ENCODE results near the gene WDR70. TPM values are rescaled to one million over a fixed set of nuclear protein-coding genes. Genes with fewer than 3 reads are reported as not detected.

Gene WDR70
- total RNA-seq, 1 experiment from 2014 or later = 78.2 TPM

DNA sequence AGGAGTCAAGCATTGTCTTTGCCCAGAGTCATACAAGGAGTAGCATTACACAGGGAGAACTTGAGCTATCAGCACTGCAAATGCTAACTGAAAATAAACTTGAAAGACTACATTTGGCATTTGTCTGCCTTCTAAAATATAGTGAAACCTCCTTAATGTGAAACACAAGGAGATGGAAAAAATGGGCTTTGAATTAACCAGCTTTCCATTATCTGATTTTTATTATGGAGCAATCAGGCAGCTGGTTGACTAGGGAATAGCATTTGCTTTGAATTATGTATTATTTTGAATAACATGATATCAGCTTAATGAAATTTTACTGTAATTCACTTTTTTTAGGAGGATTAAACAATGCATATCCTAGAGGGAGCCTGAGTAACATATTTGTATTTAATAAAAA, 329.9 kb downstream of the WDR70 start:
- no peaks in the 10 kb centered on the region for H3K36me3 ChIP-seq (ENCODE audit: low read depth)
- TF ChIP-seq EZH2 (IDR thresholded peaks at IDR 0.05; ENCODE audit: low read depth) (no peak), CTCF (conservative IDR thresholded peaks at IDR 0.05) (no peak)
- intact Hi-C loops (cut with micrococcal nuclease; ENCODE audit: unreplicated experiment) = no loop called here
- DNase-seq = no peak
- no peaks in the 10 kb centered on the region for H4K20me1 ChIP-seq (ENCODE audit: insufficient read depth)
- H3K27ac ChIP-seq = no peak overlapping the region
- no peak overlapping the region for H2AFZ ChIP-seq
- CTCF ChIA-PET = no interaction called here
- no peaks in the 10 kb centered on the region for H3K79me2 ChIP-seq (ENCODE audit: low read depth)
- H3K4me3 ChIP-seq = no peak overlapping the region
- peaks cover 7% of the 10 kb centered on the region for H3K4me1 ChIP-seq (replicated peaks; ENCODE audit: insufficient read depth)
- H3K9me2 ChIP-seq (ENCODE audit: insufficient read depth) = no peaks in the 10 kb centered on the region
- no peaks in the 10 kb centered on the region for H3K9me3 ChIP-seq (ENCODE audit: insufficient read depth, low read depth)
- no peaks in the 10 kb centered on the region for H3K27me3 ChIP-seq (ENCODE audit: insufficient read depth, low read depth)
- no peak overlapping the region for H3K4me2 ChIP-seq
- no TSS peak for BruUV-seq (replicated peaks)
- POLR2A ChIA-PET (ENCODE audit: unreplicated experiment) = interaction anchor here (0.6 kb wide), 1 partner anchor 26 kb away, joined by 6 read pairs; no protein-coding TSS in a partner anchor
- H3F3A ChIP-seq (ENCODE audit: insufficient read depth, low read depth) = no peaks in the 10 kb centered on the region; the same call in 1 of the 2 replicates

- Histone ChIP-seq H3K4me3 (no peak overlapping the region), H3K4me1 (replicated peaks; ENCODE audit: insufficient read depth) (peaks cover 7% of the 10 kb centered on the region), H3K36me3 (ENCODE audit: low read depth) (no peaks in the 10 kb centered on the region), H4K20me1 (ENCODE audit: insufficient read depth) (no peaks in the 10 kb centered on the region), H3K27me3 (ENCODE audit: insufficient read depth, low read depth) (no peaks in the 10 kb centered on the region), H2AFZ (no peak overlapping the region), H3K9me2 (ENCODE audit: insufficient read depth) (no peaks in the 10 kb centered on the region), H3K79me2 (ENCODE audit: low read depth) (no peaks in the 10 kb centered on the region), H3F3A (ENCODE audit: insufficient read depth, low read depth) (no peaks in the 10 kb centered on the region; the same call in 1 of the 2 replicates), H3K9me3 (ENCODE audit: insufficient read depth, low read depth) (no peaks in the 10 kb centered on the region), H3K27ac (no peak overlapping the region), H3K4me2 (no peak overlapping the region)
- intact Hi-C loops (cut with micrococcal nuclease; ENCODE audit: unreplicated experiment) = no loop called here
- CTCF ChIA-PET = interaction anchor here (0.6 kb wide), 1 partner anchor 128 kb away, joined by 3 read pairs; no protein-coding TSS in a partner anchor
- no peak for TF ChIP-seq CTCF (conservative IDR thresholded peaks at IDR 0.05)
- no peak for TF ChIP-seq EZH2 (IDR thresholded peaks at IDR 0.05; ENCODE audit: low read depth)
- no peak for DNase-seq
- BruUV-seq (replicated peaks) = no TSS peak
- POLR2A ChIA-PET (ENCODE audit: unreplicated experiment) = no interaction called here
These were observed 331.8 kb downstream of the WDR70 start for GRCh38 chr5:37710965-37711364.

DNA sequence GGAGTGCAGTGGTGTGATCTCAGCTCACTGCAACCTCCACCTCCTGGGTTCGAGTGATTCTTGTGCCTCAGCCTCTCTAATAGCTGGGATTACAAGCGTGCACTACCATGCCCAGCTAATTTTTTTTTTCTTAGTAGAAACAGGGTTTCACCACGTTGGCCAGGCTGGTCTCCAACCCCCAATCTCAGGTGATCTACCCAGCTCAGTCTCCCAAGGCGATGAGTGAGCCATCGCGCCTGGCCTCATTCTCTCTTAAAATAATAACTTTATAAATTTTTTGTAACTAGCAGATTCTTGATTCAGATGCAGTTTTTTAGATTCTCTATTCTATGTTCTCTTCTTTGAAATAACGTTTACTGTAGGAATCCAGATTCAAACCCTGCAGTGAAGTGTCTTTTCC, 333.6 kb downstream of the WDR70 start:
- CTCF ChIA-PET = no interaction called here
- no peak overlapping the region for H2AFZ ChIP-seq
- H4K20me1 ChIP-seq (ENCODE audit: insufficient read depth) = peaks cover 8% of the 10 kb centered on the region
- H3K4me2 ChIP-seq = no peak overlapping the region
- TF ChIP-seq EZH2 (IDR thresholded peaks at IDR 0.05; ENCODE audit: low read depth) (no peak), CTCF (conservative IDR thresholded peaks at IDR 0.05) (no peak)
- no peak overlapping the region for H3K4me3 ChIP-seq
- peaks cover 22% of the 10 kb centered on the region for H3K4me1 ChIP-seq (replicated peaks; ENCODE audit: insufficient read depth)
- intact Hi-C loops (cut with micrococcal nuclease; ENCODE audit: unreplicated experiment) = no loop called here
- peaks cover 12% of the 10 kb centered on the region for H3F3A ChIP-seq (ENCODE audit: insufficient read depth, low read depth)
- H3K27me3 ChIP-seq (ENCODE audit: insufficient read depth, low read depth) = no peaks in the 10 kb centered on the region
- H3K9me2 ChIP-seq (ENCODE audit: insufficient read depth) = no peaks in the 10 kb centered on the region
- no peaks in the 10 kb centered on the region for H3K9me3 ChIP-seq (ENCODE audit: insufficient read depth, low read depth)
- H3K36me3 ChIP-seq (ENCODE audit: low read depth) = no peaks in the 10 kb centered on the region
- BruUV-seq (replicated peaks) = no TSS peak
- no peak overlapping the region for H3K27ac ChIP-seq
- DNase-seq = no peak
- H3K79me2 ChIP-seq (ENCODE audit: low read depth) = no peaks in the 10 kb centered on the region
- POLR2A ChIA-PET (ENCODE audit: unreplicated experiment) = interaction anchor here (0.6 kb wide), 1 partner anchor 44 kb away, joined by 4 read pairs; no protein-coding TSS in a partner anchor

Measured in PC-9 (cell line).